Superior temporal gyrus (tissue), 1 donor: ENCODE data around the gene PCBP3.
A peak's percentile ranks its signal among the peaks of the same experiment; 100 is the strongest.
"Not testable (repeated sequence)": the region's sequence is repeated elsewhere in the genome, so short reads cannot be mapped to it uniquely, and the experiment has no call there.

Experiments
- DNase-seq: peaks from one replicate; pipeline ENCODE4 v3.0.0-alpha.2; 2016; ENCODE audit errors: extremely low spot score

Gene PCBP3

GRCh38 chr21:45893740-45894449 lies 250.4 kb downstream of the PCBP3 start:
- DNase-seq: no peak

- DNase-seq: peak; percentile 49
These were observed 250.9 kb downstream of the PCBP3 start for GRCh38 chr21:45894450-45894825.

- DNase-seq: no peak
These were observed 251.6 kb downstream of the PCBP3 start for GRCh38 chr21:45894906-45895777.

- no peak for DNase-seq
These were observed 252.3 kb downstream of the PCBP3 start for GRCh38 chr21:45895778-45896370.

- DNase-seq: not testable (repeated sequence)
These were observed 252.9 kb downstream of the PCBP3 start for GRCh38 chr21:45896431-45896830.

- DNase-seq: no peak
These were observed 253.9 kb downstream of the PCBP3 start for GRCh38 chr21:45897191-45898027.

- DNase-seq: no peak
These were observed 254.5 kb downstream of the PCBP3 start for GRCh38 chr21:45898028-45898350.

GRCh38 chr21:45898781-45899180 lies 255.3 kb downstream of the PCBP3 start:
- DNase-seq: no peak

- no peak for DNase-seq
These were observed 255.9 kb downstream of the PCBP3 start for GRCh38 chr21:45899317-45900033.

GRCh38 chr21:45900034-45900868 lies 256.7 kb downstream of the PCBP3 start:
- DNase-seq: no peak

- DNase-seq: no peak
These were observed 257.7 kb downstream of the PCBP3 start for GRCh38 chr21:45901061-45901690.

- no peak for DNase-seq
These were observed 258.9 kb downstream of the PCBP3 start for GRCh38 chr21:45902292-45902995.

- no peak for DNase-seq
These were observed 261.7 kb downstream of the PCBP3 start for GRCh38 chr21:45905196-45905595.

- no peak for DNase-seq
These were observed 262.8 kb downstream of the PCBP3 start for GRCh38 chr21:45906196-45906805.

- DNase-seq: no peak
These were observed 263.3 kb downstream of the PCBP3 start for GRCh38 chr21:45906859-45907258.

- no peak for DNase-seq
These were observed 265.2 kb downstream of the PCBP3 start for GRCh38 chr21:45908536-45909237.

- no peak for DNase-seq
These were observed 265.9 kb downstream of the PCBP3 start for GRCh38 chr21:45909238-45909988.
